ENCODE results near the gene DCAF15. TPM values are rescaled to one million over a fixed set of nuclear protein-coding genes. Genes with fewer than 3 reads are reported as not detected.
A peak's percentile ranks its signal among the peaks of the same experiment; 100 is the strongest.

The DCAF15 gene
- polyA plus RNA-seq, 10 donors, result 15.9 to 23.8 (median 18.4) TPM

DNA sequence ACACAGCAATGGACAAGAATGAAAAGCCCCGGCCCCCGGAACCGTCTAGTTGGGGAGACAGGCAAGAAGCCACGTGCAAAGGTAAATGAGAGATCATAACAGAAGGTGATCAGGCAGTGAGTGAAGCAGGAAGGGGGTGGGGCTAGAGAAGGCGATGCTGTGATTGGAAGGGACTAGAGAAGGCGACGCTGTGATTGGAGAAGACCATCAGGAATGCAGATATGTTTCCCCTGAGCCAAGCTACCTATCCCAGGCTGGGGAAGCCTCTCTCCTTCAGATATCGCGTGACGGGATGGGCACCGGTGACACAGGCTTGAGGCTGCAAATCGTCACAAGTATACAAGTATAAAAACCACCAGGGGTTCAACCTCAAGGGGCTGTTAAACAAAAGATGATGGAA, 21.8 kb downstream of the DCAF15 start:
- no peak for DNase-seq

DNA sequence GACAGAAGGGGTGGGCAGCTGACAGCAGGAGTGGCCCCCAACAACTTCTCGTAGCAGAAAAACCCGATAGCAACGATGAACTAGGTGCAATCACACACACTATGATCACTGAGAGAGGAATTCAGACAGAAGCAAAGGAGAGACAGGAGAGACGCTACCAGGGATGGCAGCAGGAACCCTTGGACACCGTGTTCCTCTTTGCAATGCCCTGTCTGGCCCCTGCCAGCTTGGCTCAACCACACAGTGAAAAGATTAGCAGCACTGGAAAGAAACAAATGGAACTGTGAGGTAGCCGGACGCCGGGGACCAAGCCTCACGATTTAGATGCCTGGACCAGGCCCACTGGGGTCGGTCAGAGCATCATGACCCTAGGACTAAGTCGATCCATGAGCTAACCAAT, 23.6 kb downstream of the DCAF15 start:
- DNase-seq, result no peak

DNA sequence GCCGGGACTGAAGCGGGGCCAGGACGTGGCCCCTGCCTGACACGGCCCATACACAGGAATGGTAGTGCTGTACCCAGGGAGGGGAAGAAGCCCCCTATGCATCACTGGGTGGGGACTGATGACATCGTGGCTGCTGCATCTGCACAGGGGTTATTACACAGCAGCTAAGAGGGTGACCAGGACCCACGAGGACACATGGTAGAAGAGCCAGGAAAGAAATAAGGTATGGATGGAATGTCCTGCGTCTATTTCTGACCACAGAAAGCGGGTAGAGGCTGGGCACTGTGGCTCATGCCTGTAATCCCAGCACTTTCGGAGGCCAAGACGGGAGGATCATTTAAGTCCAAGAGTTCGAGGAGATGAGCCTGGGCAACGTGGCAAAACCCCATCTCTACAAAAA, 24.1 kb downstream of the DCAF15 start:
- no peak for DNase-seq

DNA sequence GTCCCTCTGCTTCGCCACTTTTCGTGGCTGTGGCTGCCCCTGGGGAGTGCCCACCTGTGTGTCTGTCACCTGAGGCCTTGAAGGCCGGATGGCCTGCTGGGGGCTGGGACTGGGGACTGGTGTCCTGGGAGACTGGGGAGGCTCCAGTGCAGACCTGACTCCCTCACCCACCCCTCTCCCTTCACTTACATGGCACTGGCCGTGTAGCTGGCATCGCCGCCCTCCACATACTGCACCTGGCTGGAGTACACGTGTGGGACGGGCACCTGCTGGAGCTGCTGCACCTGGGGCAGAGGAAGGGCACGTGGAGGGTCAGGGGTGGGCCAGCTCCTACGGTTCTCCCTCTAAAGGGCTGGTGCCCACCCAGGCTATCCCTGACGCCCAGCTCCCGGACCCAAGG, 25.5 kb downstream of the DCAF15 start:
- no peak for DNase-seq

DNA sequence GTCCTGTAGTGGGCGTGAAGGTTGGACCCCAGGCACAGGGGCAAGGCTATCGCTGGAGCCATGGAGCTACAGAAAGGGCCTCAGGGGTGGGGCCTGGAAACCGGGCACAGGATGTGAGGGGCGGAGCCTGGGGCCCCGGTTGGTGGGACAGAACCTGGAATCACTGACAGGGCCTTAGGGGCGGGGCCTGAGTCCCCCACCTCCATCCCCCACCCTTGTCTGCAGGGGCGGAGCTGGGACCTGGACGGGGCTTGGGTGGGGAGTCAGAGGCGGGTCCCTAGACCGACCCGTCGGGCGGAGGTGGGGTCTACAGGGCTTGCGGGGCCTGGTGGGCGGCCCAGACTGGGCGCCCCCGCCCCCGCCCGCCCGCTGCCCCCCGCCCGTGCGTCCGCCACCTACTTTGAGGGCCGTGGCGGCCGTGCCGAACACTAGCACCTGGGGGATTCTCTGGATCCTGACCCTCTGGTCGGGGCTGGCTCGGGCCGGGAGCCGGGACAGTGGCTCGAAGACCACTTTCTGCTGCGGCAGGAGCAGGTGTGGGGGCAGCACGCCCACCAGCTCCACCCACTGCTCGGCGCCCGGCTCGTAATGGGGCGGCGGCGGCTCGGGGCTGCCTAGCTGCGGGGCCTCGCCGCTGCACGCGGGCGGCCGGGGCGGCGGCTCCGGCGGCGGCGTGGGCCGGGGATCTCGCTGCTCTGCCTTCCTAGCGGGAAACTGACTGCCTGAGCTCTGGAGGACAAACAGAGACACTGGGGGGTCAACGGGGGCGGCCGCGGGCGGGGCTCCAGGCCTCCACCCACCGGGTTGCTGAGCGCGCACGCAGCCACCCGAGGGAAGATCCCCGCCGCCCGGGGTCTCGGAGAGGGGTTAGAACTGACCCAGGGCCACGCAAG, 26.3 kb downstream of the DCAF15 start:
- DNase-seq, result peak; percentile 56 to 94 (median 80)

DNA sequence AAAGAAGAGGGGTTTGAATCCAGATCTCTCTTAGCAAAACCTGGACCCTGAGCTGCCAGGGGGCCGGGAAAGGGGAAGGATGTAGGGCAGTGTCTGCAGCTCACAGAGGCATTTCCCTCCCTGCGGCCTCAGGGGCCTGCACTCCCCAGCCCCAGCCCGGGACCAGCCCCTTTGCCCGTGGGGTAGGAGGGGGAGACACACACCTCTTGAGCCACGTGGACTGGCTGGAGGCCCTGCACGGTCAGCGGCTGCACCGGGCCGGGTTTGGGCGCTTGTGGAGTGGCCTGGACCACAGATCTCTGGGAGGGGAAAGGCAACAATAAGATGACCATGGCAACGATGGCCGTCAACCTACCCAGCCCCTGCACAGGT, 26.9 kb downstream of the DCAF15 start:
- peak in 1 of 3 donors; percentile 81 for DNase-seq

DNA sequence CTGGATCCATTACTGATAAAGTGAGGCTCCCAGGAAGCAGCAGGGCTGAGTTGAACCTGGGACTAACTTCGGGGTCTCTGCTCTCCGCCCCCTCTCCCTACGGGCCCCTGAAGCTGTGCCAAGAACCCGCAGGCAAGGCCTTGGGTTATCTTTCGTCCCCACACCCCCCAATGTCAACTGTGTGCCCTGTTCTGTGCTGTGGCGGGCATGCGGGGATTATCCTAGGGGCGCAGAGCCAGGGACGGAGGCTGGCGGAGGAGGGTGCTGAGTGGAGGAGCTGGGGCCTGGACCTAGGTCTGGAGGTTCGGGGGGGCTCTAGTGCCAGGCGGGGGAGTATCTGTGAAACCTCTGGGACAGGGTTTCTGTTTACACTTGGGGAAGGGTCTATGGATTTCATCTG, 27.4 kb downstream of the DCAF15 start:
- DNase-seq, result no peak

DNA sequence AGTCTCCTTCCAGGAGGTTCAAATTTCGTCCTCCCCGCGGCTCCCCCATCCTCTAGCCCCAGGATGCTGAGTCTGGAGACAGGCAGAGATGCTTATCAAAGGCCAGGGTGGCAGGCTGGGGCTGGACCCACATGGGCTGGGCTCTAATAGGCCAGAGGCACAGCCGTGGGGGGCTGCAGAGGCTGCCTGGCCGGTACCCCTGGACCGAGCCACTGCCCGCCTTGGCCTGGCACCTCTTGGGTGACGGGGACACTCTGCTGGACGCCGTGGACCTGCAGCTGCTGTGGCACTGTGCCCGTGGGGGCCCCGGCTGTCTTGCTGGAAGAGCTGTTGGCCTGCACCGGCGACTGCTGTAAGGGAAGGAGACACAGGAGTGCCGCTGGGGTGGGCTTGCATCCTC, 28.0 kb downstream of the DCAF15 start:
- no peak for DNase-seq

DNA sequence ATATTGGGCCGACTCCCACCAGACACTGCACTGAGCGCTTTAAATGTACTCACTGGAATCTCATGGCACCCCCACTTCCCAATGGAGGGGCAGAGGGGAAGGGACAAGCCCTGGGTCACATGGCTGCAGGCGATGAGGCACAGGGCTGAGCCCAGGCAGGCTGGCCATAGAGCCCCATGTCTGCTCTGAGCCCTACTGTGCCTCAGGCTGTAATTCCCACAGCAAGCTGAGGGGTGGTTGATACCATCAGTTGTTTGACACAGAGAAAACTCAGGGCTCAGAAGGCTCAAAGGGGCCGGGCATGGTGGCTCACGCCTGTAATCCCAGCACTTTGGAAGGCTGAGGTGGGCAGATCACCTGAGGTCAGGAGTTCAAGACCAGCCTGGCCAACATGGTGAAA, 28.7 kb downstream of the DCAF15 start:
- DNase-seq, result no peak

DNA sequence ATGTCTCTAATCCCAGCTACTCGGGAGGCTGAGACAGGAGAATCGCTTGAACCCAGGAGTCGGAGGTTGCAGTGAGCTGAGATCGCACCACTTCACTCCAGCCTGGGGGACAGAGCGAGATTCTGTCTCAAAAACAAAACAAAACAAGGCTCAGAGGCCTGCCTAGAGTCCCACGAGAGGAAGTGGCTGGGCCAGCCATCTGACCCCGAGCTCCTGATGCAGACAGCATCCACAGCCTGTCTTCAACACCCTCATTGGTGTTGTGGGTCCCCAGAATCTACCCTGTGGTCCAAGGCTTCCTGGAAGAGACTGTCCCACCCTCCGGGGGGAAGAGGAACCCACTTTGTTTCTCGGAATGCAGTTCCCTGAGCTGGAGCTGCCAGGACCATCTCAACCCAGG, 29.2 kb downstream of the DCAF15 start:
- no peak for DNase-seq

DNA sequence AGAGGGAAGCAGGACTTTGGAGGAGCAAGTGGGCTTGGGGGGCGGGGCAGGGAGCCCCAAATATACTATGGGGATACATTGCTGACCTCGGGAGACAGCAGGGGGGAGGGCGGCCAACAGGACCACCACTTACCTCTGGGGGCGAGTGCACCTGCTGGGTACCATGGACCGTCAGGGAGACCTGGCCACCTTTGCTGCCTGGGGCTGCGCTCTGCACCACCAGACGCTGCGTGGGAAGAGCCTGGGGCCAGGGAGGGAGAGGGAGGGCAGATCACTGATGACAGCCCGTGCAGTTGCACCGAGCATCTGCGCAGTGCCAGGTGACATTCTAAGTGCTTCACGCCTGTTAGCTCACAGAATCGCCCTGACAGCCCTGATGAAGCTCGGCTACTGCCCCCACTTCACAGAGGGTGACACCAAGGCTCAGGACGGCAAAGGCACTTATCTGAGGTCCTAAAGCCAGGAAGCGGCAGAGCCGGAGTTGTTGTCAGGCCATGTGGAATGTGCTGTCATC, 29.7 kb downstream of the DCAF15 start:
- DNase-seq, result no peak

DNA sequence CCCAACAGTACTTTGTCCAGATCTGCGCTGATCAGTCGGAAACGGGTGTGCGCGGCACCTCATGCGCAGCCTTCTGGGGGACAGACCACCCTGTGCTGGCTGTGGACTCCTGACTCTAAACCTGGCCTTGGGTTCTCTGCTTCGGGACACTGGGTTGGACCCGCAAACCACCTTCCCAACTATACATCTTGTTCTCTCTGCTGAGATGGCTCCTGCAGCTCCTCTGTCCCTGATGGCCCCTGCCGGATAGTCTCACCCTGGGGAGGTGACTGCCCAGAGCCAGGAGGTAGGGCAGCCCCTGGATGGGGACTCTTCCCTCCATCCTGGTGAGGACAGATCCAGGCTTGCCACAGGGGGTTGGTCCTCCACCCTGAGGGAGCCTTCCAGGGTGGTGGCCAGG, 30.5 kb downstream of the DCAF15 start:
- DNase-seq, result no peak

DNA sequence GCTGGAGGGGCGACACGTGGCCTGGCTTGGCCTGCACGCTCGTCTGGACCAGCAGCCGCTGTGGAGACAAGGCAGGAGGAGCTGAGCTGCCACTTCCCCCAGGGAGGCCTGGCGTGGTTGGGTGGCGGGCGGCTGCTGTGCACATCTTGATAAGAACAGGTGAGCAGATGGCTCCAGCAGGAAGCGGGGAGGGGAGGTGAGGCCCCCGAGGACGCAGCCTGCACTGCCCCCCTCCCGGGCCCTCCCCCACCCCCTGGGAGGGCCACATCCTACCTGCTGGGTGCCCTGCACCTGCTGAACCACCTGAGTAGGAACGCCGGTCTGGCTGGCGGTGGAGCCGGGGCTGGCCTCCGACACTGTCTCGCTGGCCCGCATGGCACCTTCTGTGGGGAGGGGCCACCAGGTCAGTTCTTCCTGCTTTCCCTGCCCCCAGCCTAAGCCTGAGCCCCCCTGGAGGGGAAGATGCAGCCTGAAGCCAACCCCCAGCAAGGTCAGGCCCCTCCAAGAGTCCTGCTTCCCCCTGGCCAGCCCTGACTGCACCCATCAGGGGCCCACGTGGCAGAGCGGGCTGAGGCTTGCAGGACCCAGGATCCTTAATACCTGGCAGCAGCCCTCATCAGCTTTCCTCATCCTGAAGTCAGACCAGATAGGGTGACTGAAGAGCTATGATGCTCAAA, 31.0 kb downstream of the DCAF15 start:
- DNase-seq, result no peak

DNA sequence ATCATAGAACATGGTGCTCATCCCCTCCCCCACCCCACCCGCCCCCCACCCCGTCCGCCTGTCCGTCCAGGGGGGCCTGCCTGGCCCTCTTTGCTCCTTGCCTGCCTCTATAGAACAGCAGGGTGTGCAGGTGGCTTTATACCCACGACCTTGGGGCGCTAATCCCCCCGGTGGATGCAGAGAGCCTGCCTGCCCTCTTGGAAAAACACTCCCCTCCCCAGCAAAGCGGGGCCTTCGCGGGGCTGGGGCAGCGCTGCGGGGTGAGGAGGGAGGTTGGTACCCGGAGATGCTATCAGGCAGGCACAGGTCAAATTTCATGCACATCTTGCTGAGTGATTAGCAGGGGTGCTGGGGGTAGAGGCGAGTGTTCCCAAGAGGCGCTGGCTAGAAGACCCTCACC, 31.9 kb downstream of the DCAF15 start:
- no peak for DNase-seq

DNA sequence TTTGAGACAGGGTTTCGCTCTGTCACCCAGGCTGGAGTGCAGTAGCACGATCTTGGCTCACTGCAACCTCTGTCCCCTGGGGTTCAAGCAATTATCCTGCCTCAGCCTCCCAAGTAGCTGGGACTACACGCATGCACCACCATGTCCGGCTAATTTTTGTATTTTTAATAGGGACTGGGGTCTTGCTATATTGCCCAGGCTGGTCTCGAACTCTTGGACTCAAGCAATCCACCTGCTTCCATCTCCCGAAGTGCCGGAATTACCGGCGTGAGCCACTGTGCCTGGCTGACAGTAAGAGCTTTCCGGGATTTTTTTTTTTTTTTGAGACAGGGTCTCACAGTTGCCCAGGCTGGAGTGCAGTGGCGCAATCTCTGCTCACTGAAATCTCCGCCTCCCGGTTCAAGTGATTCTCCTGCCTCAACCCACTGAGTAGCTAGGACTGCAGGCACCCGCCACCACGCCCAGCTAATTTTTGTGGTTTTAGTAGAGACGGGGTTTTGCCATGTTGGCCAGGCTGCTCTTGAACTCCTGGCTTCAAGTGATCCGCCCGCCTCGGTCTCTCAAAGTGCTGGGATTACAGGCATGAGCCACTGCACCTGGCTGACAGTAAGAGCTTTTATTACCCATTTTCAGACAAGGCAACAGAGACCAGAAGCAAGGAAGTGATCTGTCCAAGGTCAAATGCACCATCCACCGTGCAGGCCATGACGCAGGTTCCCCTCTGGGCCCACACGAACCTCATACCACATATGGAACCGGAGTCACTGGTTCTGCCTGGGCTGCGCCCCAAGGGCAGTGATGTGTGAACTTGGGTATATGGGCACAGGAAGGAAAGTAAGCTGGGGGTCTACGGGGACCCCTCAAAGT, 32.8 kb downstream of the DCAF15 start:
- no peak for DNase-seq

DNA sequence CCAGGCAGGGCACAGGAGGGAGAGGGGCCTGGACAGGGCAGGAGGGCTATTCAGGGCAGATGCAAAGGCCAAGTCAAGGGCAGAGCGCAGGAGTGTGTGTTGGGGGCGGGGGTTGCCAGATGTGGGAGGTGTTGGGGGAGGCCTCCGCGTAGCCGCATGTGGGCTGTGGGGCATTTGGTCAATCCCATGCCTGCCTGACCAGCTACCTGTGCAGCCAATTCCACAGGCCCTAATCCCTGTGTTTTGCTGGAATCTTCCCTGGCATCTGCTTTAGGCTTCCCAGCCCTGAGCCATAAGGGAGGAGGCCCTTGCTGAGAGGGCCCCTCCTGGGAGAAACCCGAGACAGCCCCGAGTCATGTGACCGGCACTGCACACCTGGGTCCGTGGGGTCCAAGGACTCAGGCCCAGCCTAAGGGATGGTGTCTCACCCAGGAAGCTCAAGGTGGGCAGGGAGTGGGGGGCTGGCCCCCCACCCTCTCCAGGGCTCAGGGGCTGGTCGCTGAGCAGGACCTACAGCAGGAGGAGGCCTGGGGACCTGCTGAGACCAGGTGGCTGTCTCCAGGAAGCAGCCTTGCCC, 33.5 kb downstream of the DCAF15 start:
- no peak for DNase-seq

DNA sequence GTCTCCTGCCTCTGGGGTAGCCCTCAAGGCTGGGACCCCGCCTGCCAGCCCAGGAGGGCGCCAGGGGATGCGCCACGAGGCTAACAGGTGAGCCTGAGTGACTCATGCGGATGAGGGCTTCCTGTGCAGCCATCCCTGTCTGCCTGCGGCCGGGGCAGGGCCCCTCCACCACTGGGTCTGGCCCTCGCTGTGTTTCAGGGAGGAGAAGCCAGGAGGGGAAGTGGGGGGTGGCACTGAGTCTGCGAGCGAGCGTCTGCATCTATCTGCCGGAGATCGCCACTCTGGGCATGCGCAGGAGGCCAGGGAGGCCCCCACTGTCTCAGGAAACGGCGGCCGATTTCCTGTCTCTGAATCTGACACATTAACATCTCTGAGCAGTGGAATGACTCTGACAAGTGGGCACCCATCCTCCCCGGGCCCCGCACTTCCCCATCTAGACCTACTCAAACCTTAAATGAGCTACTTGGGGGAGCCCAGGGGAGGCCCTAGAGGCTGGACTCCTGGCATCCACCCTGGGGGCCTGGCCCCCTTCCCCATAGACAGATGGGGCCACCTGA, 34.1 kb downstream of the DCAF15 start:
- DNase-seq, result peak; percentile 82 to 92 (median 86)

DNA sequence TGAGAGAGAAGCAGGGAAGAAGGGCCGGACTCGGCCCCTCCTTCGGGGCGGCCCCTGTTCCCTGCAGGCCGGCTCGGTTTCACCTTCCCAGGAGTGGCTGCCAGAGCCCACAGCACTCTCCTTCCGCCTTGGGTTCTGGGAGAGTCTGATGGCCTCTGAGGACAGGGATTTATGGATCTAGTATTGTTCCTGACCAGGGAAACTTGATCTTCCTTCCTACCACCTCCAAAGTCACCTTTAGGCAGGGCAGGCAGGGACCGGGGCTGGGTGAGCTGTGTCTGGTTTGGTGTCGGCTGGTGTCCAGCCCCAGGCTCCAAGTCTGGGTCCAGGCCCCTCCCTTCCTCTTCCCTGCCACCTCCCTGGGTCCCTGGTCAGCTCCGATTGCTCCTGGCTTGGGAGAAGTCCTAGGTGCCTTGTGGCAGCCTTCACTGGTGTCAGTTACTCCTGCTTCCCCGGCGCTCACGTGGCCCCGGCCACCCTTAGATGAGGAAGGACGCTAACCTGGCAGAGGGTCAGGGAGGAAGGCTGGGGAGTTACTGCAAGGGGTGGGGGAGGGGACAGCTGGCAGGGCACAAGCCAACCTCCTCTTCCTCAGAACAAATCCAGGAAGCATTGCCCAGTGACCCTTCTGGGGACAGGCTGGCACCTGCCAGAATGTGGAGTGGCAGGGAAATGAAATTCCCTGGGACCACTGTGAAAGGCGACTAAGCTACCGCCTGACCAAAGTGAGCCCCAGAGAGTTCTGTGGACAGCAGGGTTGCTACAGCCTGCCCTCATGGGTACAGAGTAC, 35.0 kb downstream of the DCAF15 start:
- peak in 1 of 3 donors; percentile 43 for DNase-seq

DNA sequence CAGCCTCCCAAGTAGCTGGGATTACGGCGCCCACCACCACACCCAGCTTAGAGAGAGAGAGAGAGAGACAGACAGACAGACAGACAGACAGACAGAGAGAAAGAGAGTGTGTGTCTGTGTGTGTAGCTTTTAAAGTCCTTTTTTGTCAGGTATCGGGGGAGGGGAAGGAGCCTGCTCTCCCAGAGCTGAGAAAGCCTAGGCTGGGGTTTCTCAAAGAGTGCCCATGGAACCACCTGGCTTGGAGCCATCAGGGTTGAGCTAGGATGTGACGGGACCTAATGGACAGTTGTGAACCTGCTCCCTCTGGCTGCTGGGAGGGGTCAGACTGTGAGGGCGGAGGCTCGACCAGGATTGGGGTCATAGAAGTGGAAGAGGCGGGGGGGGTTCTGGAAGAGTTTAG, 37.2 kb downstream of the DCAF15 start:
- DNase-seq, result no peak

DNA sequence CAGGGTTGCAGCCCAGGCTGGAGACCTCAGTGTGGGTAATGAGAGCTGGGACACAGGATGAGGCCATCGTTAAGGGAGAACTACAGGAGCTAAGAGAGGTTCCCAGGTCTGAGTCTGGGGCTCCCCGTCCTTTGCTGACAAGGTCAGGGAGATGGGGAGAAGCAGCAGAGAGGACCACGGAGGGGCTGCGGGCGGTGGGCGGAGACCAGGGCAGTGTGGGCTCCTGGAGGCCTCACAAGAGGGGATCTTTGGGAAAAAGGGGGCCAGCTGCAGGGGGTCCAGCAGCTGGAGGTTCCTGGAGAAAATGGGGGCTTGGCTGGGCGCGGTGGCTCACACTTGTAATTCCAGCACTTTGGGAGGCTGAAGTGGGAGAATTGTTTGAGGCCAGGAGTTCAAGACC, 37.8 kb downstream of the DCAF15 start:
- no peak for DNase-seq

DNA sequence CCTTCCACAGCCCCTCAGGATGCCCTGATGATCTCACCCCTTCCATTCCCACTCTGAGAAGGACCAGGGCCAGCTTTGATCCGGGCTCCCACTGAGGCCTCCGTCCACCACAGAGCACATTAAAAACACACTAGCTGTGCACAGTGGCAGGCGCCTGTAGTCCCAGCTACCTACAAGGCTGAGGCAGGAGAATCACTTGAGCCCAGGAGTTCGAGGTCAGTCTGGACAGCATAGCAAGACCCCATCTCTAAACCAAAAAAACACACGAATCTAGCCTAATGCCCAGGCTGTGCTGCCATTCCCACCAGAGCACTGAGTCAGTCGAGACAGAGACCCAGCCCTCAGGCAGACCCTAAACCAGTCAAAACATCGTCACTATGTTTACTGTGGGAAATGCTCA, 39.7 kb downstream of the DCAF15 start:
- DNase-seq, result no peak

Measured in muscle of back (tissue), 11 donors.